Thymus (tissue), 11 donors: ENCODE data around the gene FASLG. TPM values are rescaled to one million over a fixed set of nuclear protein-coding genes. Genes with fewer than 3 reads are reported as not detected.

Source experiments
- DNase-seq, 9 donors: peaks; one replicate each; pipeline ENCODE4 v3.0.0-alpha.2; 2013; ENCODE audit warnings: low spot score in 9 of 9, low read depth in 6 of 9, missing footprints in 1 of 9
- H3K27ac ChIP-seq, 2 donors: one replicate each; pipeline ENCODE4 v1.5.1; 2013; ENCODE audit warnings: control low read depth in 1 of 2, low read depth in 1 of 2, low read length in 1 of 2, mild to moderate bottlenecking in 1 of 2, moderate library complexity in 1 of 2
- H3K27me3 ChIP-seq, 2 donors: one replicate each; pipeline ENCODE4 v1.5.1; 2013; ENCODE audit warnings: low read length in 1 of 2; ENCODE audit not compliant: control insufficient read depth in 2 of 2, insufficient read depth in 1 of 2
- H3K36me3 ChIP-seq, 2 donors: one replicate each; pipeline ENCODE4 v1.5.1; 2013; ENCODE audit warnings: low read length in 1 of 2, mild to moderate bottlenecking in 1 of 2, moderate library complexity in 1 of 2; ENCODE audit not compliant: control insufficient read depth in 2 of 2, insufficient read depth in 2 of 2
- H3K4me1 ChIP-seq, 2 donors: one replicate each; pipeline ENCODE4 v1.5.1; 2013; ENCODE audit warnings: low read length in 2 of 2; ENCODE audit not compliant: control insufficient read depth in 2 of 2, insufficient read depth in 2 of 2
- H3K4me3 ChIP-seq, 2 donors: one replicate each; pipeline ENCODE4 v1.5.1; 2013; ENCODE audit warnings: low read length in 2 of 2, control low read depth in 1 of 2, mild to moderate bottlenecking in 1 of 2
- H3K9me3 ChIP-seq, 2 donors: one replicate each; pipeline ENCODE4 v1.5.1; 2013; ENCODE audit warnings: low read length in 1 of 2, mild to moderate bottlenecking in 1 of 2; ENCODE audit not compliant: control insufficient read depth in 2 of 2, insufficient read depth in 1 of 2
- WGBS: extraction: QIAGEN DNeasy Blood & Tissue Kit; methylation state at CpG from one replicate; pipeline ENCODE4 v1.1.7; 2013; 5-methylcytosine and 5-hydroxymethylcytosine counted together
- polyA plus RNA-seq: library from polyadenylated mRNA; stranded (reverse); fragments of 200-250 nt; gene quantifications from one replicate; pipeline ENCODE4 v1.2.3, GENCODE V29; 2013
- total RNA-seq: library from RNA; stranded (reverse); fragments of 120-200 nt; gene quantifications from one replicate; pipeline ENCODE4 v1.2.4, GENCODE V29; 2013
- donor health status: healthy.

FASLG gene
- total and polyA plus RNA-seq, 2 donors = 0.32 to 0.71 TPM

- Histone ChIP-seq H3K4me1 (no peaks in the 10 kb centered on the region), H3K4me3 (no peak overlapping the region), H3K27me3 (no peaks in the 10 kb centered on the region), H3K9me3 (no peaks in the 10 kb centered on the region), H3K36me3 (no peaks in the 10 kb centered on the region), H3K27ac (no peak overlapping the region)
- no peak for DNase-seq
- WGBS = 38% methylated on average over 5 of the region's 5 CpGs
Measured at GRCh38 chr1:172653015-172653709, 5.7 kb upstream of the FASLG start.

DNA sequence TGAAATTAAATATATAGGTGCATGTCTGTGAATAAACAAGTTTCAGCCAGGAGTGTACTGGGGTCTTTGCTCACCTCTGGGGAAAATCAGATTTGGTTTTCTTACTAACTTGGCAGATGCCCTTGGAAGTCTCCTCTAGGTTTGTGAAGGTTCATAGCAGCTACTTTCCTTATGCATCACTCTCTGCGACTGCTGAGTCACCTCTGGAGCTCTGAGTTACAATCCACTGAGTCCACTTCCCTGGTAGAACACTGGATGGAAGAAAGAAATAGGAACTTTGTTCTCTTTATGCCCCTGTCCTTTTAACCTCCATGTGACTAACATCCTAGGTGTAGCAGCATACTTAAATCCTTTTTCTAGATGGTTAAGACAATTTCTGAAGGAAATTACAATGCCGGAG lies 4.4 kb upstream of the FASLG start:
- Histone ChIP-seq H3K27ac (no peak overlapping the region), H3K9me3 (no peaks in the 10 kb centered on the region), H3K27me3 (peaks cover 0 to 5% of the 10 kb centered on the region in 2 donors), H3K36me3 (no peaks in the 10 kb centered on the region), H3K4me3 (no peak overlapping the region), H3K4me1 (peaks cover 0 to 5% of the 10 kb centered on the region in 2 donors)
- 97% methylated on average over 2 of the region's 2 CpGs for WGBS
- DNase-seq = no peak

- no peaks in the 10 kb centered on the region for H3K36me3 ChIP-seq
- no peak overlapping the region for H3K27ac ChIP-seq
- H3K27me3 ChIP-seq = peaks cover 0 to 10% of the 10 kb centered on the region in 2 donors
- DNase-seq = no peak
- no peaks in the 10 kb centered on the region for H3K9me3 ChIP-seq
- 83% methylated on average over 6 of the region's 6 CpGs for WGBS
- peaks cover 0 to 5% of the 10 kb centered on the region in 2 donors for H3K4me1 ChIP-seq
- no peak overlapping the region for H3K4me3 ChIP-seq
Measured at GRCh38 chr1:172656576-172656975, 2.3 kb upstream of the FASLG start.

GRCh38 chr1:172657586-172657985 lies 1.3 kb upstream of the FASLG start:
- Histone ChIP-seq H3K27me3 (peaks cover 0 to 15% of the 10 kb centered on the region in 2 donors), H3K36me3 (no peaks in the 10 kb centered on the region), H3K4me1 (peaks cover 2 to 10% of the 10 kb centered on the region in 2 donors), H3K27ac (no peak overlapping the region), H3K9me3 (no peaks in the 10 kb centered on the region), H3K4me3 (no peak overlapping the region)
- DNase-seq = no peak
- WGBS = 98% methylated on average over 1 of the region's 1 CpG

DNA sequence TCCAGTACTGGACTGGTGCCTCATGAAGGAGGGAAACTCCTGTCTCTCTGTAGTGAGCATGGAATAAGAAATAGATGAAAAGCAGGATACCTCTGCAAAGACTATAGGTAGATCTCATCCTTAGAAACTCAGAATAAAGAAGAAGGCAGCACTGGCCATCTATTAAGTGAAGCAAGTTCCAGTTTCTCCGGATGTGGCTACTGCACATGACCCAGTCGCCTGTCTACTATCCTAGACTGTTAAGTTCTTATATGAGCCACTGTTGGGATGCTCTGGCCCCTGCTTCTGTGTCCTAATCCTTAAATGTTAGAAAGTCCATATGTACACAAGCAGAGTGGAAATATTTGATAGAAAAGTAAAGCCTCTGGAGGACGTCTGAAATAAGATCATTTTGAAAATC lies 2.2 kb downstream of the FASLG start:
- no peak overlapping the region for H3K4me3 ChIP-seq
- H3K27ac ChIP-seq = no peak overlapping the region
- 99% methylated on average over 3 of the region's 3 CpGs for WGBS
- H3K27me3 ChIP-seq = peaks cover 5 to 36% of the 10 kb centered on the region in 2 donors
- H3K9me3 ChIP-seq = no peaks in the 10 kb centered on the region
- H3K4me1 ChIP-seq = peaks cover 2 to 13% of the 10 kb centered on the region in 2 donors
- DNase-seq = no peak
- no peaks in the 10 kb centered on the region for H3K36me3 ChIP-seq

DNA sequence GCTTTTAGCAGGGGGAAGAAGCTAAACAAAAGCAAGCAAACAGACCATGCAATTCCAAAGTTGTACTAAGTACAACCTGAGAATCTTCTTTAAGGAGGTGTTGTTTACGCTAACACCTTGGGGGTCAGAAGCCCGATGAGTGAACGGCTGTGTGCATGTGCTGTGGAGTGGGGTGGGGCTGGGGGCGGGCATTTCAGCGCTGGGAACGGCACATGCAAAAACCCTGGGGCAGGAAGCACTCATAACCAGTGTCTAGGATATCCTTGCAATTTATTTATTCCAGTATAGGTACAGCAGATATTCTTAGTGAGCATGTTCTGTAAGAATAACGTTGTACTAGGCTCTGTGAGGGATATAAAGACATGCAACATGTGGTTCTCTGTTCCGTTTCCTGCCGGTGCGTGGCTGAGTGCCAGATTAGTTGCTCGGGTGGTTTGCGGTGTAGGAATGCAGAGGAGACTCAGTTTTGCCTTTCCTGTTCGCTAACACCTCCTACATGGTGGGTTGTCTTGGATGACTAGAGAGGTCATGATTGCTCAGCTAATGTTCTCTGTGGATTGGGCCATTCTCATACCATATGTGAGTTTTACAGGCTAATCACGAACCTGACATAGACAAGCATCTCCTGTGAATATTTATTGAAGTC lies 3.7 kb downstream of the FASLG start:
- peaks cover 5 to 44% of the 10 kb centered on the region in 2 donors for H3K27me3 ChIP-seq
- peak in 2 of 9 donors; percentile 39 to 68 for DNase-seq
- no peaks in the 10 kb centered on the region for H3K9me3 ChIP-seq
- no peak overlapping the region for H3K4me3 ChIP-seq
- peaks cover 2 to 13% of the 10 kb centered on the region in 2 donors for H3K4me1 ChIP-seq
- H3K36me3 ChIP-seq = no peaks in the 10 kb centered on the region
- 29% methylated on average over 14 of the region's 14 CpGs for WGBS
- H3K27ac ChIP-seq = no peak overlapping the region

- no peaks in the 10 kb centered on the region for H3K9me3 ChIP-seq
- WGBS = 99% methylated on average over 3 of the region's 3 CpGs
- no peaks in the 10 kb centered on the region for H3K36me3 ChIP-seq
- H3K27ac ChIP-seq = no peak overlapping the region
- H3K4me3 ChIP-seq = no peak overlapping the region
- no peak for DNase-seq
- H3K4me1 ChIP-seq = peaks cover 2 to 11% of the 10 kb centered on the region in 2 donors
- H3K27me3 ChIP-seq = peaks cover 5 to 50% of the 10 kb centered on the region in 2 donors
Measured at GRCh38 chr1:172663732-172664131, 4.8 kb downstream of the FASLG start.

GRCh38 chr1:172668097-172668496 lies 9.2 kb downstream of the FASLG start:
- H3K4me3 ChIP-seq = no peak overlapping the region
- no peaks in the 10 kb centered on the region for H3K36me3 ChIP-seq
- peaks cover 18 to 60% of the 10 kb centered on the region in 2 donors for H3K27me3 ChIP-seq
- DNase-seq = no peak
- H3K9me3 ChIP-seq = no peaks in the 10 kb centered on the region
- peaks cover 0 to 6% of the 10 kb centered on the region in 2 donors for H3K4me1 ChIP-seq
- no peak overlapping the region for H3K27ac ChIP-seq
- 96% methylated on average over 3 of the region's 3 CpGs for WGBS

- no peak overlapping the region for H3K4me3 ChIP-seq
- no peak overlapping the region for H3K27ac ChIP-seq
- peaks cover 0 to 6% of the 10 kb centered on the region in 2 donors for H3K4me1 ChIP-seq
- peaks cover 18 to 57% of the 10 kb centered on the region in 2 donors for H3K27me3 ChIP-seq
- WGBS = 98% methylated on average over 3 of the region's 3 CpGs
- no peaks in the 10 kb centered on the region for H3K9me3 ChIP-seq
- no peak for DNase-seq
- H3K36me3 ChIP-seq = no peaks in the 10 kb centered on the region
Measured at GRCh38 chr1:172669011-172669410, 10.1 kb downstream of the FASLG start.
